Measurements from ENCODE around the gene NUP93.

DNA sequence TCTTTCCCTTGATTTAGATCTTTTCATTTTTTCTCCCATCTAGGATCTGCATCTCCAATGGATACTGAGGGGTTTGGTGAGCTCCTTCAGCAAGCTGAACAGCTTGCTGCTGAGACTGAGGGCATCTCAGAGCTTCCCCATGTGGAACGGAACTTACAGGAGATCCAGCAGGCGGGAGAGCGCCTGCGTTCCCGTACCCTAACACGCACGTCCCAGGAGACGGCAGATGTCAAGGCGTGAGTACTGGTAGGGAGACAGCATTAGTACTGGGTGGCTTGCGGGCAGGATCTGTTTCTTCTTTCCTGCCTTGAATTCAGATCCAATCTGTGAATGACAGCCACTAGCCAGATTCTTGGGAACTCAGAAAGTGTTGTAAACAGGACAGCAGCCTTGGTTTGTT, 18.3 kb downstream of the NUP93 start:
- no peak for TF ChIP-seq CTCF (optimal IDR thresholded peaks at IDR 0.05 in 1 of 3, IDR thresholded peaks at IDR 0.05 in 1 of 3, conservative IDR thresholded peaks at IDR 0.05 in 1 of 3; ENCODE audit: extremely low read depth in 1 of 3, insufficient read depth in 2 of 3, low read length in 3 of 3)
- TF ChIP-seq EZH2 (IDR thresholded peaks at IDR 0.05; ENCODE audit: low read length) = no peak

All from keratinocyte (primary cell).